Right lobe of liver (tissue), 4 donors: ENCODE results near the gene PVALB.

Source experiments
- POLR2A ChIP-seq: fragments of 450-650 bp; IDR thresholded peaks from one replicate; pipeline ENCODE4 v1.6.1; 2017; ENCODE audit warnings: antibody characterized with exemption, mild to moderate bottlenecking
- TF ChIP-seq, protein P1 (sequence below), 4 donors: fragments of 200-600 bp in 3 of 4; fragments of 450-650 bp in 1 of 4; IDR thresholded peaks; one replicate each; pipeline versions ENCODE4 v1.5.1 to v1.8.0; 2016 to 2022; ENCODE audit warnings: antibody characterized with exemption in 4 of 4, mild to moderate bottlenecking in 2 of 4
- donor health status: DM: no; HTN: no; CAD: no.
- donor health status: DM: no; HTN: no; CAD: no.
- donor health status: DM: no; HTN: yes; CAD: no.

DNA sequence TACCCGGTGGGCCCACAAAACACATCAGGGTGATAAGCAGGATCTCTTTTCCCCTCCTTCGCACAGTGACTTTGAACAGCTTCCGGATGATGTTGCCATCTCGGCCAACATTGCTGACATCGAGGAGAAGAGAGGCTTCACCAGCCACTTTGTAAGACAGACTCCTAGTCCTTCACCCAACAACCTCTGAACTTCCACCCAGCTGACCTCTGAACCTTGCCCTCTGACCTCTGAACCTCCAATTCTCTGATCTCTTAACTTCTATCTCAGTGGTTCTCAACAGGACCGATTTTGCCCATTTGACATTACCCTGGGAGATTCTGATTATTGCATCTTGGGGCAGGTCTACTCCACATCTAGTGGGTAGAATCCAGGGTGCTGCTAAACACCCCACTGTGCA lies 47.1 kb upstream of the PVALB start:
- TF ChIP-seq, protein P1, sequence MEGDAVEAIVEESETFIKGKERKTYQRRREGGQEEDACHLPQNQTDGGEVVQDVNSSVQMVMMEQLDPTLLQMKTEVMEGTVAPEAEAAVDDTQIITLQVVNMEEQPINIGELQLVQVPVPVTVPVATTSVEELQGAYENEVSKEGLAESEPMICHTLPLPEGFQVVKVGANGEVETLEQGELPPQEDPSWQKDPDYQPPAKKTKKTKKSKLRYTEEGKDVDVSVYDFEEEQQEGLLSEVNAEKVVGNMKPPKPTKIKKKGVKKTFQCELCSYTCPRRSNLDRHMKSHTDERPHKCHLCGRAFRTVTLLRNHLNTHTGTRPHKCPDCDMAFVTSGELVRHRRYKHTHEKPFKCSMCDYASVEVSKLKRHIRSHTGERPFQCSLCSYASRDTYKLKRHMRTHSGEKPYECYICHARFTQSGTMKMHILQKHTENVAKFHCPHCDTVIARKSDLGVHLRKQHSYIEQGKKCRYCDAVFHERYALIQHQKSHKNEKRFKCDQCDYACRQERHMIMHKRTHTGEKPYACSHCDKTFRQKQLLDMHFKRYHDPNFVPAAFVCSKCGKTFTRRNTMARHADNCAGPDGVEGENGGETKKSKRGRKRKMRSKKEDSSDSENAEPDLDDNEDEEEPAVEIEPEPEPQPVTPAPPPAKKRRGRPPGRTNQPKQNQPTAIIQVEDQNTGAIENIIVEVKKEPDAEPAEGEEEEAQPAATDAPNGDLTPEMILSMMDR (IDR thresholded peaks at IDR 0.05), result no peak
- no peak for TF ChIP-seq POLR2A
